GM12878 (cell line): ENCODE measurements around the gene HTRA2. TPM values are rescaled to one million over a fixed set of nuclear protein-coding genes. Genes with fewer than 3 reads are reported as not detected.

Source experiments
- ASH2L ChIP-seq: fragments of 300-600, 200-600 bp; sonication (generic); IDR thresholded peaks from 2 replicates; pipeline ENCODE4 v1.6.1; 2017; ENCODE audit warnings: low read depth, mild to moderate bottlenecking, borderline replicate concordance
- ATF2 ChIP-seq: IDR thresholded peaks from 2 replicates; pipeline ENCODE4 v1.6.1; 2012; ENCODE audit warnings: low read length, inconsistent platforms
- BMI1 ChIP-seq: fragments of 450-650 bp; IDR thresholded peaks from 2 replicates; pipeline ENCODE4 v1.6.1; 2016; ENCODE audit warnings: mild to moderate bottlenecking, moderate library complexity, borderline replicate concordance
- CEBPB ChIP-seq, 2 experiments: fragments of 150-350 bp in 1 of 2; IDR thresholded peaks; 2 replicates each; pipeline ENCODE4 v1.6.1; 2012 to 2014; ENCODE audit warnings: low read depth in 2 of 2, low read length in 2 of 2, borderline replicate concordance in 1 of 2, inconsistent platforms in 1 of 2
- CHD2 ChIP-seq: IDR thresholded peaks from 2 replicates; pipeline ENCODE4 v1.6.1; 2011; ENCODE audit warnings: low read depth, low read length, improper control_type of control experiment, borderline replicate concordance
- CHD4 ChIP-seq: fragments of 200-600 bp; sonication (generic); IDR thresholded peaks from 2 replicates; pipeline ENCODE4 v1.6.1; 2016; ENCODE audit warnings: mild to moderate bottlenecking
- CREB1 ChIP-seq: IDR thresholded peaks from 2 replicates; pipeline ENCODE4 v1.6.1; 2012; ENCODE audit warnings: low read depth, mild to moderate bottlenecking, inconsistent platforms
- GATAD2B ChIP-seq: fragments of 450-650 bp; conservative IDR thresholded peaks from 2 replicates; pipeline ENCODE4 v1.6.1; 2017; ENCODE audit warnings: low read depth, mild to moderate bottlenecking, moderate library complexity
- HDAC2 ChIP-seq: fragments of 200-600 bp; sonication (generic); IDR thresholded peaks from 2 replicates; pipeline ENCODE4 v1.6.1; 2017
- IKZF1 ChIP-seq: fragments of 450-650 bp; conservative IDR thresholded peaks from 2 replicates; pipeline ENCODE4 v1.6.1; 2017; ENCODE audit warnings: antibody characterized with exemption, mild to moderate bottlenecking
- IRF3 ChIP-seq: fragments of 450-650 bp; IDR thresholded peaks from 2 replicates; pipeline ENCODE4 v1.6.1; 2014; ENCODE audit warnings: mild to moderate bottlenecking
- KAT2A ChIP-seq: conservative IDR thresholded peaks from 2 replicates; pipeline ENCODE4 v1.6.1; 2011; ENCODE audit warnings: low read depth, low read length; ENCODE audit not compliant: control insufficient read depth
- MYC ChIP-seq: IDR thresholded peaks from 2 replicates; pipeline ENCODE4 v1.6.1; 2011; ENCODE audit warnings: mild to moderate bottlenecking, low read length, moderate library complexity, inconsistent platforms; ENCODE audit not compliant: insufficient read depth, insufficient replicate concordance, insufficient read length, severe bottlenecking
- NFIC ChIP-seq: IDR thresholded peaks from 2 replicates; pipeline ENCODE4 v1.6.1; 2012; ENCODE audit warnings: low read depth, mild to moderate bottlenecking, inconsistent platforms, low read length, moderate library complexity
- NFXL1 ChIP-seq: fragments of 450-650 bp; IDR thresholded peaks from 2 replicates; pipeline ENCODE4 v1.6.1; 2017; ENCODE audit warnings: antibody characterized with exemption, mild to moderate bottlenecking, borderline replicate concordance
- NKRF ChIP-seq: fragments of 450-650 bp; conservative IDR thresholded peaks from 2 replicates; pipeline ENCODE4 v1.6.1; 2017; ENCODE audit warnings: mild to moderate bottlenecking, moderate library complexity
- NR2F1 ChIP-seq: fragments of 450-650 bp; conservative IDR thresholded peaks from 2 replicates; pipeline ENCODE4 v1.6.1; 2017; ENCODE audit warnings: mild to moderate bottlenecking
- PAX5 ChIP-seq: IDR thresholded peaks from 2 replicates; pipeline ENCODE4 v1.6.1; 2011; ENCODE audit warnings: low read depth, low read length, borderline replicate concordance
- POLR2AphosphoS5 ChIP-seq: IDR thresholded peaks from 2 replicates; pipeline ENCODE4 v1.6.1; 2011; ENCODE audit warnings: mild to moderate bottlenecking, low read length, inconsistent platforms
- SMARCA5 ChIP-seq: fragments of 450-650 bp; IDR thresholded peaks from 2 replicates; pipeline ENCODE4 v1.6.1; 2017; ENCODE audit warnings: mild to moderate bottlenecking
- SP1 ChIP-seq: IDR thresholded peaks from one replicate; pipeline ENCODE4 v1.6.1; 2011; ENCODE audit warnings: low read depth, low read length
- TARDBP ChIP-seq: IDR thresholded peaks from 2 replicates; pipeline ENCODE4 v1.6.1; 2016; ENCODE audit warnings: borderline replicate concordance
- TCF3 ChIP-seq: IDR thresholded peaks from 2 replicates; pipeline ENCODE4 v1.6.1; 2012; ENCODE audit warnings: low read depth, mild to moderate bottlenecking, low read length, borderline replicate concordance; ENCODE audit not compliant: insufficient read depth
- USF2 ChIP-seq: IDR thresholded peaks from 2 replicates; pipeline ENCODE4 v1.6.1; 2011; ENCODE audit warnings: low read depth, low read length, improper control_type of control experiment, borderline replicate concordance
- YY1 ChIP-seq: IDR thresholded peaks from 2 replicates; pipeline ENCODE4 v1.6.1; 2011; ENCODE audit warnings: low read depth, mild to moderate bottlenecking, low read length
- ZNF217 ChIP-seq: fragments of 450-650 bp; IDR thresholded peaks from 2 replicates; pipeline ENCODE4 v1.6.1; 2017; ENCODE audit warnings: antibody characterized with exemption, mild to moderate bottlenecking
- ZNF622 ChIP-seq: fragments of 450-650 bp; IDR thresholded peaks from 2 replicates; pipeline ENCODE4 v1.6.1; 2017; ENCODE audit warnings: mild to moderate bottlenecking, inconsistent platforms
- ZZZ3 ChIP-seq: IDR thresholded peaks from 2 replicates; pipeline ENCODE4 v1.6.1; 2011; ENCODE audit warnings: low read depth; ENCODE audit not compliant: control insufficient read depth, insufficient read length
- polyA plus RNA-seq, 11 experiments: library from polyadenylated mRNA; depleted of rRNA in 4 of 11; unstranded in 6 of 11; stranded (reverse) in 5 of 11; fragments of >200 nt; fragmentation: Nextera tagmentation in 4 of 11; fragmentation: Illumina TruSeq in 1 of 11; extraction: Ambion mirVana in 4 of 11; extraction: Trizol in 1 of 11; gene quantifications; 1 replicate in 1 of 11; 2 replicates in 10 of 11; pipeline versions ENCODE4 v1.2.1 to v1.2.3, GENCODE V29; 2011 to 2016; ENCODE audit warnings: inconsistent platforms in 2 of 11, missing spikeins in 2 of 11, low read depth in 1 of 11
- total RNA-seq, 4 experiments: library from RNA; depleted of rRNA in 3 of 4; stranded (reverse); fragments of >200 nt in 3 of 4; fragmentation: Illumina TruSeq in 1 of 4; extraction: Trizol in 1 of 4; gene quantifications; 2 replicates each; pipeline versions ENCODE4 v1.2.1 to v1.2.3, GENCODE V29; 2013 to 2021

The HTRA2 gene
- total and polyA plus RNA-seq, 10 of the 15 experiments (the other 5 are each of a cell fraction or from before 2014, with no cell fraction given): 42.3 to 73.9 (median 54.6) TPM

GRCh38 chr2:74554820-74555531 lies 25.2 kb downstream of the HTRA2 start (continued):
- TF ChIP-seq IRF3: no peak
- TF ChIP-seq POLR2AphosphoS5: peak; percentile 35; the same call in 1 of the 2 replicates
- no peak for TF ChIP-seq ATF2
- no peak for TF ChIP-seq SP1
- TF ChIP-seq SMARCA5: no peak
- TF ChIP-seq ZZZ3: no peak
- TF ChIP-seq ZNF622: no peak
- TF ChIP-seq CREB1: no peak
- no peak for TF ChIP-seq NFXL1
- TF ChIP-seq GATAD2B: no peak
- TF ChIP-seq CHD4: no peak
- no peak for TF ChIP-seq MYC
- no peak for TF ChIP-seq USF2
- 0 out of 2 replicates have a peak, but pooled peaks have one; percentile 51 for TF ChIP-seq YY1
- TF ChIP-seq BMI1: no peak
- no peak for TF ChIP-seq ASH2L
- no peak for TF ChIP-seq CEBPB (IDR thresholded peaks at IDR 0.05; ENCODE audit: borderline replicate concordance in 1 of 2, low read depth in 2 of 2, low read length in 2 of 2)
- TF ChIP-seq TCF3: no peak
- TF ChIP-seq TARDBP: peak; percentile 12; the same call in 1 of the 2 replicates
- no peak for TF ChIP-seq KAT2A
- TF ChIP-seq NR2F1: no peak
- TF ChIP-seq PAX5: no peak
- no peak for TF ChIP-seq NFIC
- peak; percentile 53 for TF ChIP-seq IKZF1
- 0 out of 2 replicates have a peak, but pooled peaks have one; percentile 39 for TF ChIP-seq NKRF
- TF ChIP-seq CHD2: no peak
- no peak for TF ChIP-seq HDAC2
- no peak for TF ChIP-seq ZNF217
